NCI-H2029 (cell line): ENCODE results near the gene POGLUT2.

Experiments used
- DNase-seq: peaks from one replicate; lab custom pipeline; 2025; lab: John Stamatoyannopoulos, UW

The POGLUT2 gene

GRCh38 chr13:102768909-102769308, 29.9 kb downstream of the POGLUT2 start:
- DNase-seq, result no peak

- no peak for DNase-seq
These were observed 35.0 kb downstream of the POGLUT2 start for GRCh38 chr13:102763741-102764140.

GRCh38 chr13:102761071-102761470, 37.7 kb downstream of the POGLUT2 start:
- no peak for DNase-seq

DNA sequence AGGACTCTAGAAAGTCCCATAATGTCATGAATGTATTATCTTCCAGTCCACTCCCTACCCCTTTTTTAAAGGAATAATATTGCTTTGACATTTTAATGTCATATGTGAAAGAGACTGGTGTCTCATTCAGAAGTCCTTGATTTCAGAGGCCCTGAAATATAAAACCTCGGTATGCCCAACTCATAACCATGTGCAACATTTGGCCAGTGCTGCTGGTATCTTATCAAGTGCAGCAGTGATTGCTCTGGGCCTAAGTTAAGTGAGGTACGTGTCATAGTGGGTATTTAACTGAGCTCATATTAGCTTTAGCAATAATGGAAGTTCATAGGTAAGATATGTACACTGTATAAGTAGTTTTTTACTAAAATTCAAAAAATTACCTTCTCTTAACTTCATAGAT, 39.9 kb downstream of the POGLUT2 start:
- no peak for DNase-seq

DNA sequence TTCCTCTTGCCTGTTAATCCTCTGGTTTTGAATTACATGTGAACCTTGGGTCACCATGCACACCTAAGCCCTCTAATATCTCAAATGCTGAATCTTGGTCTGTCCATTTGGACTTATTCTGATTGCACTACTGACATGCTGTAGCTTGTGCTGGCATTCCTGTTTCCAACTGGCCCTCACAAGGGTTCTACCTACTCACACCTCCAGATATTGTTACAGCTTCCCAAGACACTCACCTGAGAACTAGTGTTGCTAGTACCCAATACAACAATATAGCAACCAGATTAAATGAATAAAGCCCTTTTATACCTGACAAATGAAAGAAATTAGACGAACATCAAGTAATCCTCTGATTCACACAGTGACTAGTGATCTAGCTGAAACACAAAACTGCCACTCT, 41.8 kb downstream of the POGLUT2 start:
- DNase-seq, result no peak

- DNase-seq, result no peak
These were observed 46.9 kb downstream of the POGLUT2 start for GRCh38 chr13:102751886-102752285.

- no peak for DNase-seq
These were observed 56.3 kb downstream of the POGLUT2 start for GRCh38 chr13:102742506-102742905.

DNA sequence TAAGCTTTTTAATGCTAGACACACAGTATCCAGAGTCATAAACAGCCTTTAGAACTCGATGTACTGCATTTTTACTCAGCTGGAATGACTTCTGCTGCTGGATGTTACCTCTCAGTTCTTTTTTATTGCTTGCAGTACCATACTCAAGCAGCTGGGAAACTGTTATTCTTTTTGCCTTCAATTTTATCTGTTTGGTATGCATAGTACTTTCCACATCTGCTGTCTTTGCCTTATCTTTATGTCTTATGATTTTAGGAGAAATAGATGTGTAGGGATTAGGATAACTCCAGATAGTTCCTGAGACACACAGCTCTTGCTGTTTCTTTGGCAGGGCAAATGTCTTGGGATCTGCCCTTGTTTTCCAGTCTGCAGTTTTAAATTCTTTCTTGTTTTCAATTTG, 56.7 kb downstream of the POGLUT2 start:
- no peak for DNase-seq
